SKM-1 treated with dmso at 0.1 percent for 144 hours (cell line): ENCODE data around the gene GPR152.
"Not testable (repeated sequence)": the region's sequence is repeated elsewhere in the genome, so short reads cannot be mapped to it uniquely, and the experiment has no call there.

Experiments
- DNase-seq: peaks from one replicate; lab custom pipeline; 2025; ENCODE audit not compliant: unreplicated experiment; lab: John Stamatoyannopoulos, UW

The GPR152 gene

DNA sequence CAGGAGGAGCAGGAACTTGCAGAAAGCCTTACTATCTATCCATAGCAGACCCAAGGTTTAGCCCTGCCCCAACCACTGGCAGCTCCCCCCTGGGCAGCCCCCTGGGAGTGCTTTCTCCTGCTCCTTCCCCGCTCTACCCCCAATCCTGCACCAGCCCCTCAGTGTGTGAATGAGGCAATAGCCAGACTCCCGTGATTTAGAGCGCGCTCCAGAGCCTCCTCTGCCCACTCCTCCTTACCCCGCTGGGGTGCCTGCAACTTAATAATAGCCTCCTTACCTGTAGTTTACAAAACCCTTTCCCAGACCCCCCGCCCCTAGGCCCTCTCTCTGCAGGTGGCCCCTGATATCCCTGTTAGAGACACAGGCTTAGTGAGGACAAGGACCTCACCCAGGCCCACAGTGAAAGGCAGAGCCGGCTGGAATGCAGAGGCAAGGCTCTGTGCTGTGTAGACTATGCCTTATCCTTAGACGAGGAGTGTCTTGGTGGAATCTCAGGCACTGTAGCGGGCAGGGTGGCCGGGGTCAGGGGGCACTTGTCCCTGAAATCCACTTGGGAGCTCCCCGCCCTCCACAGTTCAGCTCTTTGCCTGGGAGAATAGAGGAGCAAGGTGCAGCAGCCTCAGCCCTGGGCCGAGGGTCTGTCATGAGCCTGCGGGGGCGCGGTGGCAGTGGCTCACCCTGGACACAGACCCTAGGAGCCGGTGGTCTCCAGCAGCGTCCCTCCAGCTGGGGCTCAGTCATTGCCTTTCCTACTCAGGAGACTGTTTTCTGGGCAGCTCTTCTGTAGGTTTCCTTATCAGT, 41.3 kb downstream of the GPR152 start:
- DNase-seq = no peak

DNA sequence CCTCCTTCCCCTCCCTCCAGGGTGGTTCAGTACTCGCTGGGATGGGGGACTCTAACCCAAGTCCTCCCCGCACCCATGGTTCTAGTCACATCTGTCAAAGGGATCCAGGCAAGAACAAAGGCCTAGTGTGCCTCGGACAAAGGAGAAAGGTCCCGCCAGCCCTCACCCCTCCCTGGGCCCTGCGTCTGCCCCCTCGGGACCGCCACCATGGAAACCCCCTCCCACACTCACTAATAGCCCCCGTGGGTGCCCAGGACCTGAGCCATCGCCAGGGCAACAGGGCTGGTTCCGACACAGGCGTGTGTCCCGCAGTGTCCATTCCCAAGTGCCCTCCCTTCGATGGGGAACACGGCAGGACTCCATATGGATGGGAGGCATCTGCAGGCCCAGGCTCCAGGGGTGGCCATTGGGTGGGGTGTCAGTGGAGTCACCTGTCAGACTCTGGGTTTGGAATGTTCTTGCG, 42.1 kb downstream of the GPR152 start:
- no peak for DNase-seq

DNA sequence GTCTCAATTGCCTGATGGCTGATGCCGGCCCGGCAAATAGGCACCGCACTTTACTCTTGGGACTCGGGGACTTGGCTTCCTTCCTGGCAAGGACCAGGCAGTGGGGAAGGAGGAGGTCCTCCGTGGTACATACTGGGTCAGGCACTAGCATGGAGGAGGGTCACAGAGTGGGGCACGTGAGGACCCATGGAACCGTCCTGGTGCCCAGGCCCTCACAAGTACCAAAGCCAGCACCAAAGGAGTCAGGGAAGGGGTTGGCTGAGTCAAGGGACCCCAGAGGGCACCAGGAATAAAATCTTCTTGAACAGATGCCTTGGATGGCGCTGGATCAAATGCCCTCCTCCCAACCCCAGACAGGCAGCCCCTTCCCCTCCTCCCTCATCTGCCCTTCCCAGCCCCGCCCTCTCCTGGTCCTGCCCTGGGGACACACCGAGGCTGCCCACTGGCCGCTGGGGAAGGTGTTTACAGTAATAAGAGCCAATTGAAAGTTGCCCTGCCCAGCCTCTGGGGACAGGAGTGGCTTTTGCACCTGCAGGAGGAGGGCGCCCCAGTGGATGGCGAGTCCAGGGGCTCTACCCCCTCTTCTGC, 42.7 kb downstream of the GPR152 start:
- DNase-seq = no peak

DNA sequence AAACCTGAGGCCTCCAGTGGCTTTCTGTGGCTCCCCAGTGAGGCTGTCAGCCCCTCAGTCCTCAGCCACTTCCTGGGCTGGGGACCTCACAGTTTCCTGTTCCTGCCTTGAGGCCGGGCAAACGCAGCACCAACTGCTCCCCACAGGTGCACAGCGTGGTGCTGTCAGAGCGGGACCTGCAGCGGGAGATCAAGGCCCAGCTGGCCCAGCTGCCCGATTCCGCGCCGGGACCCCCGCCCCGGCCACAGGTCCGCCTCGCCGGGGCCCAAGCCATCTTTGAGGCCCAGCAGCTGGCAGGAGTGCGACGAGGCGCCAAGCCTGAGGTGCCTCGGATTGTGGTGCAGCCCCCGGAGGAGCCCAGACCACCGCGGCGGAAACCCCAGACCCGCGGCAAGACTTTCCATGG, 43.3 kb downstream of the GPR152 start:
- no peak for DNase-seq

DNA sequence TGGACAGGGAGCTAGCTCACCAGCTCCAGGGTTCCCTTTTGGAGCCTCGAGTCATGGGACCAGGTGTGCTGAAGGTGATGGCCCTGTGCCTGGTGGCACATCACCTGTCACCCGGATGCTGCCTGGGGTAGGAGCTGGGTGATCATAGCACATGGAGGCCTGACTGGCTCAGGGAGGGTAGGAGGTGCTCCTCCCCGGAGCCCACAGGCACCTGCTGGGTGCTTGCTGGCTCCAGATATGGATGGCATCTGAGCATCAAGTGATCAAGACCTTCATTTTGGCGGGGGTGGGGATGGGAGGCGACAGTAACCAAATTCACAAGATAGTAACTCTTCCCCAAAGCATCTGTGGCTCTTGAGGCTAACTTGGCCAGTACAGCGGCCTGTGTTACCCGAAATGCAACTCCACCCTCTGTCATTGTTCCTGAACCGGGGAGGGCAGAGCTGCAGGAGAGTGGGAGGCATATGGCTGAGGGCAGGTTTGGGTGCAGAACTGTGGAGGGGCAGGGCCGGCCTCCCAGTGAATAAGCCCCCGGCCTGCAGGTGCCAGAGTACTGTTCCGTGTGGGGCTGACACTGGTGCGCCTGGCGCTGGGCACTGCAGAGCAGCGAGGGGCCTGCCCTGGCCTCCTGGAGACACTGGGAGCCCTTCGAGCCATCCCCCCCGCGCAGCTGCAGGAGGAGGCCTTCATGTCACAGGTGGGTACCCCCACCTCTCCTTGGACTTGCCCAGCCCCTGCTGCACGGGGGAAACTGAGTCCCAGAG, 43.9 kb downstream of the GPR152 start:
- no peak for DNase-seq

DNA sequence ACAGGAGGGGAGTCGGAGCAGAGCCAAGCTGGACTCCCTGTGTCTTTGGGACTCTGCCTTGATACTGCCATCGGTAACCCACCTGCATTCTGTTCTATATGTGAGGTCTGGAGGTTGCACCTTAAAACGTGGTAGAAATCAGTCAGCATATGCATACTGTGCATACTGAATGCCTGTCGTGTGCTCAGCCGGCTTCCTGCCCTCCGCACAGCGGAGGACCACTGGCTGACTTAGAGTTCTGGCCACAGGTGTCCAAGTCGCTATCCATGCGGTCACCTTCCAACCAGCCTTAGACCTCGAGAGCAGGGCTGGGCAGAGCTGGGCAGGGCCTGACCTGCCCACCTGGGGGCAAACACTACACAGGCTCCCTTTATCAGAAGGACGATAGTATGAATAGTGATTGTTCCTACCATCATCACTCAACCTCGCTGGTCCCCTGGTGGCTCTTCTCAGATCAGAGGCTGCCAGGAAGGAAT, 44.8 kb downstream of the GPR152 start:
- DNase-seq = no peak

DNA sequence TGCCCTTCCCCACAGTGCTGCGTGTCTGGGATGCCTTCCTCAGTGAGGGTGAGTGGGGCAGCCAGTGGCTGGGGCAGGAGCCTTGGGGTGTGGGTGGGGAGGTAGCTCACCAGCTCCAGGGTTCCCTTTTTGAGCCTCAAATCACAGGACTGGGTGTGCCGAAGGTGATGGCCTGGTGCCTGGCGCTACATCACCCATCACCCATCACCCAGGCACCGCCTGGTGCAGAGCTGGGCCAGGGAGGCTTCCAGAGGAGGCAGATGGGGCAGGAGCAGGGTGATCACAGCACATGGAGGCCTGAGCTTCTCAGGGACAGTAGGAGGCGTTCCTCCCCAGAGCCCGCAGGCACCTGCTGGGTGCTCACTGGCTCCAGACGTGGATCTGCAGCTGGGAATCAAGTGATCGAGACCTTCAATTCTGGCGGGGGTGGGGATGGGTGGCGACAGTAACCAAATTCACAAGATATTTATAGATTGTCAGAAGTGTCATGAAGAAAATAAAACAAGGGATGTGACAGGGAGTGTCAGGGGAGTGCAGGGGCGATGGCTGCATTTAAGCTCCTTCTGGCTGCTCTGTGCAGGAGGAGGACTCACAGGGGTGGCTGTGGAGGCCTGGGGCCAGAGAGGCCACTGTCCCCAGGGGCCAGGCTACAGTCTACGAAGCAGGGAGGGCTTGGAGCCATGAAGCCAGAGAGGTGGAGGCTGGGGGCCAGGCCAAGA, 45.4 kb downstream of the GPR152 start:
- no peak for DNase-seq

DNA sequence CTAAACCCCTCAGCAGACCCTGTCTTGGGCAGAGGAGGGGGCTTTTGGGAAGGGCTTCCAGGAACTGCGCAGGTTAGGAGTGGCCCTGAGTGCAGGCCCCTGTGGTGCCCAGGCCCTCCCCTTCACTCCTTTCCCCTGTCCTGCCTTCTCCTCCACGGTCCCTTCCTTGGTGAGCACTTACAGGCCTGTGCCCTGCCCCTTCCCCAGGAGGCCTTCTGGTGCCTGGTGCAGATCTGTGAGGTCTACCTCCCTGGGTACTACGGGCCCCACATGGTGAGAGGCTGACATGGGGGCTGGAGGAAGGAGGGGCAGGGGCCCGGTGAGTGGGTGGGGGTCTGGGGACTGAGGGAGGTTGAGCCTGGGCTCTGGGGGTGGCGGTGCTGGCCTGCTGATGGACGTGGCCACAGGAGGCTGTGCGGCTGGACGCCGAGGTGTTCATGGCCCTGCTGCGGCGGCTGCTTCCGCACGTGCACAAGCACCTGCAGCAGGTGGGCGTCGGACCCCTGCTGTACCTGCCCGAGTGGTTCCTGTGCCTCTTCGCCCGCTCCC, 46.0 kb downstream of the GPR152 start:
- DNase-seq = no peak

DNA sequence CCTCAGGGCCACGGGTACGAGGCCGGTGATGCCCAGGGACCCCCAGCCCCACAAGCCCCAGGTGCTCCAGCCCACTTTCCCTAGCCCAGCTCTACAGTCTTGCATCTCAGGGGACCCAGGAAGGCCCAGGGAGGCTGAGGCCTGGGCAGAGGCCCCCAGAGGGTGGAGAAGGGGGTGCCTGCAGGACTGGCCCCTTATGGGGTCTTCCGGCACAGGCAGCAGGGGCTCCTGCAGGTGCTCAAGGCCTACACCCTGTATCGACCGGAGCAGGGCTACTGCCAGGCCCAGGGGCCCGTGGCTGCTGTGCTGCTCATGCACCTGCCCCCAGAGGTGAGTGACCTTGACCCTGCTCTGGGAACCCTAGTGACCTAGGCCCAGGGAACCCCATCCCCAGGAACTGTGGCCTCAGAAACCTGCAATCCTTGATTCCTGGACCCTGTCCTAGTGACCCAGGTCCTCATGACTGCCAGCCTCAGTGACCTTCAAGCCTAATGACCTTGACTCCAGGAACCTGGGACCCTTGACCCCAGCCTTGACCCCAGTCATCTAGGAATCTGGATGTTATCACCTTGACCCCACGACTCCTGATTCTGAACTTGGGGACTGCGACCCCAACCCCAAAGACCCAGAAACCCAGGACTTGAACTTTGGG, 46.7 kb downstream of the GPR152 start:
- DNase-seq = no peak

DNA sequence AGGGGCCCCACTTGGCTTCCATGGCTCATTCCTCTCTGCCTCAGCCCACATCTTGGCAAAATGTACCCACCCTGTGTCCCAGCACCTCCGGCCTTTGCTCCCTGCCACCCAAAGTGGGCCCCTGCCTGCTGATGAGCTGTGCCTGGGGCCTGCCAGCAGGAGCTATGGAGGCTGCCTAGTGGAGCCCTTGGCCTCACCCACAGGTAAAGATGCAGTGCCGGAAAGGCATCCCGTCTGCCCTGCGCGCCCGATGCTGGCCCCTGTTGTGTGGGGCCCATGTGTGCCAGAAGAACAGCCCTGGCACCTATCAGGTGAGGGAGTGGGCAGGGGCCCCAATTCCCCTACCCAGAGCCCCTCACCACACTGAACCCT, 47.3 kb downstream of the GPR152 start:
- no peak for DNase-seq

DNA sequence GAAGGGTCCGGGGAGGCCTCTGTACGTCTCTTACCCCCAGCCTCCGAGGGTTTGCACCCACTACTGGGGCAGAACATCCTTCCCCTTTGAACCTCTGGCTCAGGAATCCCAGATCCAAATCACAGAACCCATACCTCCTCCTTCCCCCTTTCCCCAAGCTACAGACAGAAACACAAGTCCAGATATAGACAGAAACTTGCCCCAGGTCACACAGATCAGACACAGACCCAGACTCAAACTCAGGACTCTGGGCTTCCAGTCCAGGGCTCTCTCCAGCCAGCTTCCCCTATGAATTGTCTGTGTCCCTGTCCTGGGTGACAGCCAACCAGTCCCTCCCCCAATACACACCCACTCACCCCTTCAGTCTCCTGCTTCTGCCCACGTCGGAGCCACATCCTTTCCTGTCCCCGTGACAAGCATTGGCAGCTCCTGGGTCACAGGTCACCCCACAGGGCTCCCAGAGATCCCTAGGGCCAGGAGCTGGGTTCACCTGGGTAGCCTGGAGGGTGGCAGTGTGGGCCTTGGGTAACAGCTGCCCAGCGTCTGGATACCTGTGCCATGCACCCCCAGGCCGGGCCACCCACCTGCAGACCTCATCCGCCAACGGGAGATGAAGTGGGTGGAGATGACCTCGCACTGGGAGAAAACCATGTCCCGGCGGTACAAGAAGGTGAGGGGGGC, 47.9 kb downstream of the GPR152 start:
- DNase-seq = no peak

DNA sequence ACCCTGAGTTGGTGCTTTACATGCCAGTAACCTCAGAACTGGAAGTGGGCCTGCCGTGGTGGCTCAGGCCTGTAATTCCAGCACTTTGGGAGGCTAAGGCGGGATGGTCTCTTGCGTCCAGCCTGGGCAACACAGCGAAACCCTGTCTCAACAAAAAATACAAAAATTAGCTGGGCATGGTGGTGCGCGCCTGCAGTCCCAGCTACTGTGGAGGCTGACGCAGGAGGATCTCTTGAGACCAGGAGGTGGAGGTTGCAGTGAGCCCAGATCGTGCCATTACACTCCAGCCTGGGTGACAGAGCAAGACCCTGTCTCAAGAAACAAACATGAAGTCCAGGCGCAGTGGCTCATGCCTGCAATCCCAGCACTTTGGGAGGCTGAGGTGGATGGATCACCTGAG, 49.4 kb downstream of the GPR152 start:
- not testable (repeated sequence) for DNase-seq

DNA sequence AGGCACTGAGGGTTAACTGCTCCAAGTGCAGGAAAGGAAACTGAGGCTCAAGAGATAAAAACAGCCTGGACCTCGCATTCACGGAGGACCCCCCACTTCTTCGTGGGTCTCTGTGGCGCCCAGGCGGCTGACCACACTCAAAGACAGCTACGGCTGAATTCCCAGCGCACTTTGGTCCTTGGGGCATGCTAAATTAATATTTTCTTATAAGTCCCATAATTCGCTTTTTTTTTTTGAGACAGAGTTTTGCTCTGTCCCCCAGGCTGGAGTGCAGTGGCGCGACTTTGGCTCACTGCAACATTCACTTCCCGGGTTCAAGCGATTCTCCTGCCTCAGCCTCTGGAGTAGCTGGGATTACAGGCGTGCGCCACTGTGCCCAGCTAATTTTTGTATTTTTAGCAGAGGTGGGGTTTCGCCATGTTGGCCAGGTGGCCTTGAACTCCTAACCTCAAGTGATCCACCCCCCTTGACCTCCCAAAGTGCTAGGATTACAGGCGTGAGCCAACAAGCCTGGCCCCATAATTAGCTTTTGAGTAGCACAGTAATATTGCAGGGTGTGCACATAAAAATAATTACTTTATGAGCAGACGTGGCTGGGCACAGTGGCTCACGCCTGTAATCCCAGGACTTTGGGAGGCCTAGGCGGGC, 50.2 kb downstream of the GPR152 start:
- not testable (repeated sequence) for DNase-seq

DNA sequence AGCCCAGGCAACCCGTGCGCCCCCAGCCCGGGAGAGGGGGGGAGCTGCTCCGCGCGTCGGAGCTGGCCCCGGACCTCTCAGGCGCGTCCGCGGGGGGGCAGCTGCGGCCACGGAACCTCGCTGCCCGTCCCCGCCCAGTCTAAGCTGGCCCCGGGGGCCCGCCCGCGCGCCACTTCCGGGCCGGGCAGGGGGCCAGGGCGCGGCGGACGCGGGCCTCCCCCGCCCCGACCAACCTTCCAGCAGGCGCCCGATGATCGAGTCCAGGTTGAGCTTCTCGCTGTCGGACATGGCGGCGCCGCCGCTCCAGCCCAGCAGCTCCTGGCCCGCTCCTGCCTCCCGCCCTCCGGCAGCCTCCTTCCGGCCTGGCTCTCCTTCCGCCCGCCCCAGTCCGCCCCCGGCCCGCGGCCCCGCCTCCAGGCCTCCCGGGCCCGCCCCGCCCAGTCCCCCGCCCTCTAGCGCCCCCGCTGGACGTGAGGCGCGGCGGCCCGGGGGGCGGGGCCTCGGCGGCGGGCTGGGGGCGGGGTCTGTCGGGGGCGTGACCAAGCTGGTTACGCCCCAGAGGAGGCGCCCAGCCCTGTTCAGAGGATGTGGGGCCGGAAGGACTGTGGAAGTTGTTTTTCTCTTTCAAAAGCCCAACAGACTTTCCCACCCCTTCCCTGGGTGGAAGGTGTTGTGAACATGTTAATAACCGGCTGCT, 50.9 kb downstream of the GPR152 start, which contains the start of gene PPP1CA:
TSS of gene PPP1CA (minus strand) at position 364 of the 697 bp plus-strand sequence. CDS start at position 288, 76 bp downstream.
- peak; percentile 90 for DNase-seq
